Activated B cell treated with CpG ODN at 0.5 μM for 24 hours (primary cell): ENCODE results near the gene FAF2. TPM values are rescaled to one million over a fixed set of nuclear protein-coding genes. Genes with fewer than 3 reads are reported as not detected.

ENCODE experiments used
- ATAC-seq: fragments of 200-7000 bp; cut with Tn5 transposase; one replicate; pipeline ENCODE4 v1.10.0; 2021; ENCODE audit warnings: low read depth, mild to moderate bottlenecking, moderate library complexity
- CTCF ChIA-PET: fragments of 350-600 bp; sonication (Branson Sonifier 250); formaldehyde crosslinking; loops from one replicate; lab custom pipeline; 2021; ENCODE audit warnings: antibody characterized with exemption; lab: Charles Lee
- POLR2A ChIA-PET: fragments of 350-600 bp; sonication (Branson Sonifier 250); formaldehyde crosslinking; loops from one replicate; lab custom pipeline; 2021; ENCODE audit warnings: antibody characterized with exemption; lab: Charles Lee
- DNase-seq: peaks from one replicate; pipeline ENCODE4 v3.0.0; 2022
- H3K27ac Mint-ChIP-seq: one replicate; pipeline ENCODE4 v1.8.0; 2020; ENCODE audit warnings: mixed read lengths
- H3K27me3 Mint-ChIP-seq: one replicate; pipeline ENCODE4 v1.8.0; 2021; ENCODE audit warnings: mixed read lengths
- H3K36me3 Mint-ChIP-seq: one replicate; pipeline ENCODE4 v1.8.0; 2021; ENCODE audit warnings: low read depth, mixed read lengths
- H3K4me1 Mint-ChIP-seq: one replicate; pipeline ENCODE4 v1.8.0; 2021; ENCODE audit warnings: mixed read lengths
- H3K4me3 Mint-ChIP-seq: one replicate; pipeline ENCODE4 v1.8.0; 2020; ENCODE audit warnings: mild to moderate bottlenecking, mixed read lengths
- H3K9me3 Mint-ChIP-seq: one replicate; pipeline ENCODE4 v1.8.0; 2020; ENCODE audit warnings: mixed read lengths
- intact Hi-C: fragments of 100-400 bp; cut with micrococcal nuclease; formaldehyde crosslinking; loops from one replicate; pipeline ENCODE4 v1.15.1; 2024
- total RNA-seq: library from RNA; stranded (reverse); gene quantifications from 2 replicates; pipeline ENCODE4 v1.2.3, GENCODE V29; 2022
- TF ChIP-seq, protein P1 (sequence below): fragments of 200-600 bp; IDR thresholded peaks from one replicate; pipeline ENCODE4 v1.8.0; 2022; ENCODE audit warnings: antibody characterized with exemption, mild to moderate bottlenecking

FAF2 gene, protein sequence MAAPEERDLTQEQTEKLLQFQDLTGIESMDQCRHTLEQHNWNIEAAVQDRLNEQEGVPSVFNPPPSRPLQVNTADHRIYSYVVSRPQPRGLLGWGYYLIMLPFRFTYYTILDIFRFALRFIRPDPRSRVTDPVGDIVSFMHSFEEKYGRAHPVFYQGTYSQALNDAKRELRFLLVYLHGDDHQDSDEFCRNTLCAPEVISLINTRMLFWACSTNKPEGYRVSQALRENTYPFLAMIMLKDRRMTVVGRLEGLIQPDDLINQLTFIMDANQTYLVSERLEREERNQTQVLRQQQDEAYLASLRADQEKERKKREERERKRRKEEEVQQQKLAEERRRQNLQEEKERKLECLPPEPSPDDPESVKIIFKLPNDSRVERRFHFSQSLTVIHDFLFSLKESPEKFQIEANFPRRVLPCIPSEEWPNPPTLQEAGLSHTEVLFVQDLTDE
- 35.6 and 39.0 TPM in 2 replicates for total RNA-seq

DNA sequence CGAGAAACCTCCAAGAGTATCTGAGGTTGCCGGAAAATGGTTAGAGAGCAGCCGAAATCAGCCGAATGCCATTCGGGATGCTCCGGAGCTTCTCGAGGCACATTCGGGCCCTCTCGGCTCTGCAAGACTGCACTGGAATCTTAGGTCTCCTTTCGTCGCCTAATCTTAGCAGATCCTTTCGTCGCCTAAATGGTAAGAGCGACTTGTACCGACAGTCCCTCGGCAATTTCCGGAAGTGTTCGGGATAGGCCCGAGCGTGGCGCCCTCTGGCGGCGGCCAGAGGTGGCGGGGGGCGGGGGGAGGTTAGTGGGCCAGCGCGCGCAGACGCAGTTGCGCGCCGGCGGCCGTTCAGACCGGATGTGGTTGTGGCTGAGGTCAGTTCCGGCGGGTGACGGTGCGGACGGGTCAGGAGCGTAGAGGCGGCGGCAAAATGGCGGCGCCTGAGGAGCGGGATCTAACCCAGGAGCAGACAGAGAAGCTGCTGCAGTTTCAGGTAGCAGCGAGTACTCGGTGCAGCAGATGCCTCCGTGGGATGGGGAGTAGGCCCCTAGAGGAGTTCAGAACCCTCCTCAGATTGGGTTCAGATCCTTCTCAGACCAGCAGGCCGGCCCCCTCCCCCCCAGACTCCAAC is at the start of gene FAF2:
Gene FAF2, plus strand, starts transcription at position 408 of the 631 bp plus-strand sequence. Its CDS starts 23 bp downstream, at position 431.
- ChIA-PET POLR2A (interaction anchor here (0.6 to 2.8 kb wide), 13 partner anchors 18 to 961 kb away, joined by 3 to 53 read pairs (median 7); partner anchors contain the start of genes CLTB, HIGD2A, KIAA1191 and NOP16), CTCF (interaction anchor here (0.6 to 1.6 kb wide), 8 partner anchors 22 to 212 kb away, joined by 3 to 13 read pairs (median 3); partner anchors contain the start of gene TSPAN17)
- peaks cover 26% of the 10 kb centered on the region for H3K36me3 Mint-ChIP-seq
- peaks cover 32% of the 10 kb centered on the region for H3K4me1 Mint-ChIP-seq
- peak within 1 kb of the TSS; percentile 98 for H3K4me3 Mint-ChIP-seq
- peak; percentile 94 for ATAC-seq
- no peaks in the 10 kb centered on the region for H3K9me3 Mint-ChIP-seq
- peaks cover 2% of the 10 kb centered on the region for H3K27me3 Mint-ChIP-seq
- TF ChIP-seq, protein P1, sequence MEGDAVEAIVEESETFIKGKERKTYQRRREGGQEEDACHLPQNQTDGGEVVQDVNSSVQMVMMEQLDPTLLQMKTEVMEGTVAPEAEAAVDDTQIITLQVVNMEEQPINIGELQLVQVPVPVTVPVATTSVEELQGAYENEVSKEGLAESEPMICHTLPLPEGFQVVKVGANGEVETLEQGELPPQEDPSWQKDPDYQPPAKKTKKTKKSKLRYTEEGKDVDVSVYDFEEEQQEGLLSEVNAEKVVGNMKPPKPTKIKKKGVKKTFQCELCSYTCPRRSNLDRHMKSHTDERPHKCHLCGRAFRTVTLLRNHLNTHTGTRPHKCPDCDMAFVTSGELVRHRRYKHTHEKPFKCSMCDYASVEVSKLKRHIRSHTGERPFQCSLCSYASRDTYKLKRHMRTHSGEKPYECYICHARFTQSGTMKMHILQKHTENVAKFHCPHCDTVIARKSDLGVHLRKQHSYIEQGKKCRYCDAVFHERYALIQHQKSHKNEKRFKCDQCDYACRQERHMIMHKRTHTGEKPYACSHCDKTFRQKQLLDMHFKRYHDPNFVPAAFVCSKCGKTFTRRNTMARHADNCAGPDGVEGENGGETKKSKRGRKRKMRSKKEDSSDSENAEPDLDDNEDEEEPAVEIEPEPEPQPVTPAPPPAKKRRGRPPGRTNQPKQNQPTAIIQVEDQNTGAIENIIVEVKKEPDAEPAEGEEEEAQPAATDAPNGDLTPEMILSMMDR, result peak; percentile 49
- intact Hi-C loops, result loop anchor here (1.0 kb wide), 7 partner anchors 32 to 199 kb away; partner anchors contain the start of genes ARL10, CLTB, HIGD2A and KIAA1191
- peak; percentile 100 for DNase-seq
- H3K27ac Mint-ChIP-seq, result peak within 1 kb of the TSS; percentile 96

DNA sequence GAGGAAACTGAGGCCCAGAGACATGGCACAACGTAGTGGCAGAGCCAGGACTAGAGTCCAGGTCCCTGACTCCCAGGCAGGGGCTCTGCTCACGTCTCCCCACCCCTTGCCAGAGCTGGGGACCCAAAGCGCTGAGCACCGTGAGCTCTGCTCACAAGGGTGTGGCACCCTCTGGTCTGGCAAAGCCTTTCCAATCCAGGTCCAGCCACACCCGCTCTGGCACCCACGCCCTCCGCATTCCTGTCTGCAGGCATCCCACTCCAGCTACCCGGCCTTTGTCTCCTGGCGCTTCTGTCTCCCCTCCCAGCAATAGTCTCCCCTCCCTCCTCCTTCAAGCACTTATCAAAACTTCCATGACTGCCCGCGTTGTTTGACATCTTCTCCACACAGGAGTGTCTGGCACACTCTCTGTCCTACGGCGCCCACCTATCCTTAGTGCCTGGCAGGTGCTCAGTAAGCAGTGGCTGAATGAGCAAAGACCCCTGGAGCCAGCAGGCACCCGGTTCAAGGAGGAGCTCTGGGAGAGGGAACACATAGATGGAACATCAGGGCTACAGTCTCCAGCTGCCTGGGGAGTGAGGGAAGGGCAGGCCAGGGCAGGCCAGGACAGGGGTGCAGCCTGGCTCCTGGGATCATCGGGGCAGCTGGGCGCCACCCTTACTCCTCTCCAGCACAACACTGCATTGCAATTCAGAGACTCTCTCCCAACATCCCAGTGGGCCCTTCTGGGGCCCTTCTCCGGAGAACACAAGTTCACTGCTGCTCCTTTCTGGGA is 47.6 kb upstream of the FAF2 start:
- DNase-seq (no peak), ATAC-seq (no peak)
- CTCF ChIA-PET, result no interaction called here
- POLR2A ChIA-PET, result interaction anchor here (0.6 to 0.9 kb wide), 2 partner anchors 13 to 63 kb away, joined by 3 to 5 read pairs; no protein-coding TSS in a partner anchor
- peaks cover 22% of the 10 kb centered on the region for H3K36me3 Mint-ChIP-seq
- H3K4me1 Mint-ChIP-seq, result no peaks in the 10 kb centered on the region
- H3K9me3 Mint-ChIP-seq, result no peaks in the 10 kb centered on the region
- no peak overlapping the region for H3K4me3 Mint-ChIP-seq
- intact Hi-C loops, result no loop called here
- no peak overlapping the region for H3K27ac Mint-ChIP-seq
- H3K27me3 Mint-ChIP-seq, result no peaks in the 10 kb centered on the region
- TF ChIP-seq, protein P1, result no peak

DNA sequence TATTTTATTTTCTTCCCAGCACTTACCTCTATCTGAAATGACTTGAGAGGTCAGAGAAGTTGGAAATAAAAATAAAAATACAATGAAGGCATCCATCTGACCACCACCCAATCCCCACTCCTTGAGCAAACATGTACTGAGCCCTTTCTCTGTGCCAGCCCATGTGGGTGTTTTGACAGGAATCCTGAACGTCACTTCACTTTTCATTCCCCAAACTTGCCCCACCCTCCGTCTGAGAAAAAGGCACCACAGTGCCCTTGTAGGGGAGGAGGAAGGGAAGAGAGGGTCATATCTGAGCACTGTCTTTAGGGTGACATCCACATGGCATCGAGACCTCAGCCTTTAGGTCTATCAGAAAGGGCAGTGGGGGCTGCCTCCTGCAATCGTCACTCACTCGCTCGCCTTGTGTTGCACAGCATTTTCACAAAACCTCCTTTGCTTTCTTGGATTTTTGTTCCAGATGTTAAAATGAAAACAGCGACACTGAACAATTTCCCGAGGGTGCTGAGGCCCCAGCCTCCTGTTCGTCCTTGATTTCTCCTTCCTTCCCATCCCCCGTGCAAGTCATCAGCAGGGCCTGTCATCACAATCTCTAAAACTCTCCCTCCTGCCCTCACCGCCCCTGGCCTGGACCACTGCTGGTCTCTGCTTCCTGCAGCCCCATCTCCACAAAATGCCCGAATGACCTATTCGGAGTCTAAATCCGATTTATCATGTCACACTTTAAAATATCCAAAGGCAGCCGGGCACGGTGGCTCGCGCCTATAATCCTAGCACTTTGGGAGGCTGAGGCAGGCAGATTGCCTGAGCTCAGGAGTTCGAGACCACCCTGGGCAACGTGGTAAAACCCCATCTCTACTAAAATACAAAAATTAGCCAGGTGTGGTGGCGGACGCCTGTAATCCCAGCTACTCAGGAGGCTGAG is 46.6 kb upstream of the FAF2 start:
- ChIA-PET POLR2A (interaction anchor here (0.6 kb wide), 1 partner anchor 62 kb away, joined by 5 read pairs; no protein-coding TSS in a partner anchor), CTCF (no interaction called here)
- Mint-ChIP-seq H3K36me3 (peaks cover 31% of the 10 kb centered on the region), H3K9me3 (no peaks in the 10 kb centered on the region), H3K27me3 (no peaks in the 10 kb centered on the region), H3K27ac (no peak overlapping the region), H3K4me1 (no peaks in the 10 kb centered on the region), H3K4me3 (no peak overlapping the region)
- ATAC-seq, result no peak
- intact Hi-C loops, result no loop called here
- DNase-seq, result no peak
- TF ChIP-seq, protein P1, result no peak

DNA sequence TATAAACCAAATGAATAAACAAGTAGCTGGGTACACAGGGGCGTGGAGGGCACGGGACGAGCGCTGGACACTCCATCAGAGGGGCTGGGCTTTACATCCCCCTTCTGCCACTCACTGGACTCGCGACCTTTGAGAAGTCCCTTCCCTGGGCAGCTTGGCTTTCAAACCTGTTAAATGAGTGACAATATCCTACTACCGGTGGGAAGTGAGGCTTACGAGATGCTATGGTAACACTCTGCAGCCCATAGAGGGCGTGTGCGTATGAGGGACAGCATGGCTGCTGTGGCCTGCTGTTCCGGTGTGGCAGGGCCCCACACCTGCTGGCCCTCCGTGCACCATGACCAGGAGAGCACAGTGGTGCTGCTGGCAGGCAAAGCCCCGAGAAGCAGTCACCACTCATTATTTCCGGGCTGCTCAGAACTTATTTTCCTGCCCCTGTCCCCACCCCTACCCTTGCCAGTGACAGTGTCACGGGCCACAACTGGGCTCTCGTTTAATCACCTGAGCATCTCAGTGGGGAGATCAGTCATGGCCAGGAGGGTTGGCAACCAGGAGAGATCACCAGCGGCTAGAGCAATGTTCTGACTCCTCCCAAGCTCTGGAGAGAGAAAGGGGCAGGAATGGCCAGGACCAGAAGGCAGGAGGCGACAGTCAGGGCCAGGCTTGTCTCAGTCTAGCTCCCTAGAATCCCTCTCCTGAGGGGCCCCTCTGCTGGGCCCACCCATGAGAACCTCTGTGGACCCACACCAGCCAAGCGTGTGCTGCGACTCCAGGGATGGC is 42.3 kb upstream of the FAF2 start:
- intact Hi-C loops, result no loop called here
- Mint-ChIP-seq H3K4me1 (no peaks in the 10 kb centered on the region), H3K36me3 (peaks cover 39% of the 10 kb centered on the region), H3K27me3 (no peaks in the 10 kb centered on the region), H3K27ac (no peak overlapping the region), H3K4me3 (no peak overlapping the region), H3K9me3 (no peaks in the 10 kb centered on the region)
- ChIA-PET POLR2A (interaction anchor here (0.6 to 0.7 kb wide), 3 partner anchors 10 to 519 kb away, joined by 3 to 7 read pairs (median 3); partner anchors contain the start of gene CLTB), CTCF (interaction anchor here (0.8 to 1.7 kb wide), 3 partner anchors 11 to 171 kb away, joined by 3 to 5 read pairs (median 3); partner anchors contain the start of gene CLTB)
- TF ChIP-seq, protein P1, result no peak
- no peak for DNase-seq
- ATAC-seq, result no peak
